Bronchial epithelial cell (primary cell): Measurements from ENCODE around the gene ADRM1. TPM values are rescaled to one million over a fixed set of nuclear protein-coding genes. Genes with fewer than 3 reads are reported as not detected.

Source experiments
- DNase-seq: peaks from one replicate; pipeline ENCODE4 v3.0.0-alpha.2; 2010; ENCODE audit warnings: low read depth
- FAIRE-seq: peaks from 2 replicates; lab custom pipeline; 2011; peaks lifted over from hg19 to GRCh38; lab: Jason Lieb, UNC
- H3K27me3 ChIP-seq: 2 replicates; pipeline ENCODE4 v1.5.1; 2011; ENCODE audit warnings: low read length; ENCODE audit not compliant: control insufficient read depth, insufficient read depth
- H3K36me3 ChIP-seq: 2 replicates; pipeline ENCODE4 v1.5.1; 2011; ENCODE audit warnings: low read length; ENCODE audit not compliant: control insufficient read depth, insufficient read depth
- H3K4me3 ChIP-seq: 2 replicates; pipeline ENCODE4 v1.5.1; 2011; ENCODE audit warnings: mild to moderate bottlenecking, low read depth, low read length, control low read depth
- CTCF ChIP-seq: IDR thresholded peaks from 2 replicates; pipeline ENCODE4 v1.5.1; 2011; ENCODE audit warnings: mild to moderate bottlenecking, moderate library complexity, low read length, control low read depth, inconsistent platforms; ENCODE audit not compliant: insufficient read depth, severe bottlenecking
- total RNA-seq: library from RNA; depleted of rRNA; stranded (reverse); fragments of >200 nt; gene quantifications from 2 replicates; pipeline ENCODE4 v1.2.1, GENCODE V29; 2014

ADRM1 gene
- total RNA-seq, 1 donor from 2014 or later, result 145 TPM

GRCh38 chr20:62335532-62335931 is 32.7 kb downstream of the ADRM1 start:
- DNase-seq (no peak), FAIRE-seq (no peak)
- TF ChIP-seq CTCF, result no peak
- Histone ChIP-seq H3K27me3 (no peaks in the 10 kb centered on the region), H3K4me3 (no peak overlapping the region), H3K36me3 (peaks cover 54% of the 10 kb centered on the region)

- no peak for TF ChIP-seq CTCF
Measured at GRCh38 chr20:62336329-62336728, 33.5 kb downstream of the ADRM1 start.

GRCh38 chr20:62336775-62337557 is 34.2 kb downstream of the ADRM1 start:
- FAIRE-seq (peak; percentile 99), DNase-seq (no peak)
- H3K4me3 ChIP-seq, result no peak overlapping the region
- TF ChIP-seq CTCF, result no peak
- no peaks in the 10 kb centered on the region for H3K27me3 ChIP-seq
- peaks cover 49% of the 10 kb centered on the region for H3K36me3 ChIP-seq

More at GRCh38 chr20:62336329-62336728, 33.5 kb downstream of the ADRM1 start:
- peaks cover 52% of the 10 kb centered on the region for H3K36me3 ChIP-seq
- H3K27me3 ChIP-seq, result no peaks in the 10 kb centered on the region
- DNase-seq (no peak), FAIRE-seq (no peak)
- no peak overlapping the region for H3K4me3 ChIP-seq

GRCh38 chr20:62337558-62338293 is 34.9 kb downstream of the ADRM1 start:
- H3K36me3 ChIP-seq, result peaks cover 44% of the 10 kb centered on the region
- no peak overlapping the region for H3K4me3 ChIP-seq
- H3K27me3 ChIP-seq, result no peaks in the 10 kb centered on the region
- no peak for TF ChIP-seq CTCF
- DNase-seq (no peak), FAIRE-seq (no peak)

- no peak for DNase-seq
- TF ChIP-seq CTCF, result no peak
- FAIRE-seq, result no peak
- no peaks in the 10 kb centered on the region for H3K27me3 ChIP-seq
- peaks cover 41% of the 10 kb centered on the region for H3K36me3 ChIP-seq
- H3K4me3 ChIP-seq, result no peak overlapping the region
Measured at GRCh38 chr20:62338294-62338620, 35.5 kb downstream of the ADRM1 start.
